Panc1 (cell line): ENCODE results near the gene UCHL5. TPM values are rescaled to one million over a fixed set of nuclear protein-coding genes. Genes with fewer than 3 reads are reported as not detected.

Source experiments
- ATAC-seq: fragments of 200-7000 bp; cut with Tn5 transposase; 2 replicates; pipeline ENCODE4 v1.9.1; 2020; ENCODE audit warnings: mild to moderate bottlenecking, moderate library complexity
- BruUV-seq: library from RNA; stranded (reverse); fragments of 400-500 nt; replicated peaks from 2 replicates; lab custom pipeline; 2021; lab: Mats Ljungman, UMichigan
- CTCF ChIA-PET: fragments of 300-600 bp; sonication (Branson Sonifier 250); formaldehyde crosslinking; loops from one replicate; lab custom pipeline; 2022; ENCODE audit warnings: antibody characterized with exemption; lab: Charles Lee
- POLR2A ChIA-PET: fragments of 300-600 bp; sonication (Branson Sonifier 250); formaldehyde crosslinking; loops from one replicate; lab custom pipeline; 2022; ENCODE audit warnings: antibody characterized with exemption; lab: Charles Lee
- DNase-seq: peaks from one replicate; pipeline ENCODE4 v3.0.0-alpha.2; 2010; ENCODE audit warnings: low read depth, low spot score
- H3K27ac ChIP-seq: 2 replicates; pipeline ENCODE4 v1.5.1; 2011; ENCODE audit warnings: mild to moderate bottlenecking, low read length, inconsistent platforms
- H3K27me3 ChIP-seq: fragments of 200-500 bp; sonication (Bioruptor generic); 2 replicates; pipeline ENCODE4 v1.6.0; 2014; ENCODE audit warnings: low read length, inconsistent platforms; ENCODE audit not compliant: control insufficient read depth, insufficient read depth
- H3K36me3 ChIP-seq: fragments of 200-500 bp; sonication (Bioruptor generic); 2 replicates; pipeline ENCODE4 v1.5.1; 2014; ENCODE audit warnings: inconsistent platforms, mild to moderate bottlenecking, low read length, moderate library complexity; ENCODE audit not compliant: control insufficient read depth, insufficient read depth
- H3K4me1 ChIP-seq: 2 replicates; pipeline ENCODE4 v1.5.1; 2011; ENCODE audit warnings: inconsistent platforms, mild to moderate bottlenecking, low read length, moderate library complexity; ENCODE audit not compliant: control insufficient read depth, insufficient read depth
- H3K4me3 ChIP-seq, 2 experiments: 2 replicates each; pipeline ENCODE4 v1.5.1; 2011 to 2012; ENCODE audit warnings: low read depth in 2 of 2, low read length in 2 of 2, mild to moderate bottlenecking in 2 of 2, inconsistent platforms in 1 of 2, moderate library complexity in 1 of 2
- H3K9me3 ChIP-seq: fragments of 200-500 bp; sonication (Bioruptor generic); 2 replicates; pipeline ENCODE4 v1.5.1; 2014; ENCODE audit warnings: low read depth, mild to moderate bottlenecking, inconsistent platforms, low read length, moderate library complexity; ENCODE audit not compliant: control insufficient read depth, insufficient read depth
- POLR2AphosphoS5 ChIP-seq: IDR thresholded peaks from 2 replicates; pipeline ENCODE4 v1.6.1; 2012; ENCODE audit warnings: mild to moderate bottlenecking, low read depth, low read length, moderate library complexity
- SIN3A ChIP-seq: IDR thresholded peaks from 2 replicates; pipeline ENCODE4 v1.6.1; 2012; ENCODE audit warnings: low read depth, mild to moderate bottlenecking, low read length, moderate library complexity, borderline replicate concordance; ENCODE audit not compliant: insufficient read depth
- TCF7L2 ChIP-seq: IDR thresholded peaks from 2 replicates; pipeline ENCODE4 v1.6.1; 2011; ENCODE audit warnings: mild to moderate bottlenecking, low read depth, low read length, inconsistent platforms
- in situ Hi-C: cut with HindIII; loops from 2 replicates; pipeline ENCODE4 v1.10.0; 2016; ENCODE audit warnings: low sequenced_read_pairs, low pct_unique_long_range_greater_than_20kb
- intact Hi-C: fragments of 100-400 bp; cut with micrococcal nuclease; formaldehyde crosslinking; loops from one replicate; pipeline ENCODE4 v1.10.0; 2022; ENCODE audit not compliant: unreplicated experiment
- total RNA-seq: library from RNA; stranded (reverse); gene quantifications from one replicate; pipeline ENCODE4 v1.2.1, GENCODE V29; 2021; ENCODE audit not compliant: unreplicated experiment
- TF ChIP-seq, protein P1 (sequence below): fragments of 450-650 bp; IDR thresholded peaks from 2 replicates; pipeline ENCODE4 v1.5.1; 2017; ENCODE audit warnings: mild to moderate bottlenecking
- TF ChIP-seq, protein P2 (sequence below), 2 experiments: IDR thresholded peaks; 2 replicates each; pipeline ENCODE4 v1.6.1; 2011 to 2012; ENCODE audit warnings: low read depth in 2 of 2, control low read depth in 1 of 2, low read length in 1 of 2, mild to moderate bottlenecking in 1 of 2, moderate library complexity in 1 of 2; ENCODE audit not compliant: insufficient read depth in 1 of 2

UCHL5 gene
- total RNA-seq, 1 experiment from 2014 or later = 42.6 TPM

DNA sequence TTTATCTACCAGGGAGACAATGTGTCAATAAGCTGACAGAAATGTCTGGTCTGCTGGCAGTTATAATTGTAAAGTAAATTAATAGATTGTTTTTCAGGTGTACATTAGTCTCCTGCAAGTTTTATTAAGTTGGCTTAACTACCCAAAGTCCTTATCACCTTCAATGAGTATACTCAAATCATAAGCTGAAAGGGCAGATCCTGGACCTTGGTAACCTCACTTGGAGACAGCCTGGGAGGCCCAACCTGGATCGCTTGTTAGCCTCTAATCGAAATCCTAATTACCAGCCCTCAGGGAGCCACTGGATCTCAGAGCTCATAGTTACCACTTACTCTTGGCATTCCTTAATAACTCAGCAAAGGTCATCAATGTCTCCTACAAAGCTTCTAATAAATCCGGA, 49.7 kb downstream of the UCHL5 start:
- in situ Hi-C loops = no loop called here

DNA sequence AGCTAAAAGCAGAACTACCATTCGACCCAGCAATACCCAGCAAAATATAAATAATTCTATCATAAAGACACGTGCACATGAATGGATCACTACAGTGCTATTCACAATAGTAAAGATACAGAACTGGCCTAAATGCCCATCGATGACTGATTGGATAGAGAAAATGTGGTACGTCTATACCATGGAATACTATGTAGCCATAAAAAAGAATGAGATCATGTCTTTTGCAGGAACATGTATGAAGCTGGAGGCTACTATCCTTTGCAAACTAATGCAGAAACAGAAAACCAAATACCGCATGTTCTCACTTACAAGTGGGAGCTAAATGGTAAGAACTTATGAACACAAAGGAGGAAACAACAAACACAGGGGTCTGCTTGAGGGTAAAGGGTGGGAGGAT, 53.4 kb downstream of the UCHL5 start:
- H3K4me3 ChIP-seq = no peak overlapping the region
- BruUV-seq = no TSS peak
- ChIA-PET CTCF (no interaction called here), POLR2A (no interaction called here)
- DNase-seq (no peak), ATAC-seq (no peak)
- no peak overlapping the region for H3K27ac ChIP-seq
- in situ Hi-C loops = no loop called here
- H3K36me3 ChIP-seq = no peaks in the 10 kb centered on the region
- no peak for TF ChIP-seq SIN3A
- no peak for TF ChIP-seq POLR2AphosphoS5
- TF ChIP-seq, protein P1, sequence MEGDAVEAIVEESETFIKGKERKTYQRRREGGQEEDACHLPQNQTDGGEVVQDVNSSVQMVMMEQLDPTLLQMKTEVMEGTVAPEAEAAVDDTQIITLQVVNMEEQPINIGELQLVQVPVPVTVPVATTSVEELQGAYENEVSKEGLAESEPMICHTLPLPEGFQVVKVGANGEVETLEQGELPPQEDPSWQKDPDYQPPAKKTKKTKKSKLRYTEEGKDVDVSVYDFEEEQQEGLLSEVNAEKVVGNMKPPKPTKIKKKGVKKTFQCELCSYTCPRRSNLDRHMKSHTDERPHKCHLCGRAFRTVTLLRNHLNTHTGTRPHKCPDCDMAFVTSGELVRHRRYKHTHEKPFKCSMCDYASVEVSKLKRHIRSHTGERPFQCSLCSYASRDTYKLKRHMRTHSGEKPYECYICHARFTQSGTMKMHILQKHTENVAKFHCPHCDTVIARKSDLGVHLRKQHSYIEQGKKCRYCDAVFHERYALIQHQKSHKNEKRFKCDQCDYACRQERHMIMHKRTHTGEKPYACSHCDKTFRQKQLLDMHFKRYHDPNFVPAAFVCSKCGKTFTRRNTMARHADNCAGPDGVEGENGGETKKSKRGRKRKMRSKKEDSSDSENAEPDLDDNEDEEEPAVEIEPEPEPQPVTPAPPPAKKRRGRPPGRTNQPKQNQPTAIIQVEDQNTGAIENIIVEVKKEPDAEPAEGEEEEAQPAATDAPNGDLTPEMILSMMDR = no peak
- no peak for TF ChIP-seq TCF7L2
- TF ChIP-seq, protein P2, sequence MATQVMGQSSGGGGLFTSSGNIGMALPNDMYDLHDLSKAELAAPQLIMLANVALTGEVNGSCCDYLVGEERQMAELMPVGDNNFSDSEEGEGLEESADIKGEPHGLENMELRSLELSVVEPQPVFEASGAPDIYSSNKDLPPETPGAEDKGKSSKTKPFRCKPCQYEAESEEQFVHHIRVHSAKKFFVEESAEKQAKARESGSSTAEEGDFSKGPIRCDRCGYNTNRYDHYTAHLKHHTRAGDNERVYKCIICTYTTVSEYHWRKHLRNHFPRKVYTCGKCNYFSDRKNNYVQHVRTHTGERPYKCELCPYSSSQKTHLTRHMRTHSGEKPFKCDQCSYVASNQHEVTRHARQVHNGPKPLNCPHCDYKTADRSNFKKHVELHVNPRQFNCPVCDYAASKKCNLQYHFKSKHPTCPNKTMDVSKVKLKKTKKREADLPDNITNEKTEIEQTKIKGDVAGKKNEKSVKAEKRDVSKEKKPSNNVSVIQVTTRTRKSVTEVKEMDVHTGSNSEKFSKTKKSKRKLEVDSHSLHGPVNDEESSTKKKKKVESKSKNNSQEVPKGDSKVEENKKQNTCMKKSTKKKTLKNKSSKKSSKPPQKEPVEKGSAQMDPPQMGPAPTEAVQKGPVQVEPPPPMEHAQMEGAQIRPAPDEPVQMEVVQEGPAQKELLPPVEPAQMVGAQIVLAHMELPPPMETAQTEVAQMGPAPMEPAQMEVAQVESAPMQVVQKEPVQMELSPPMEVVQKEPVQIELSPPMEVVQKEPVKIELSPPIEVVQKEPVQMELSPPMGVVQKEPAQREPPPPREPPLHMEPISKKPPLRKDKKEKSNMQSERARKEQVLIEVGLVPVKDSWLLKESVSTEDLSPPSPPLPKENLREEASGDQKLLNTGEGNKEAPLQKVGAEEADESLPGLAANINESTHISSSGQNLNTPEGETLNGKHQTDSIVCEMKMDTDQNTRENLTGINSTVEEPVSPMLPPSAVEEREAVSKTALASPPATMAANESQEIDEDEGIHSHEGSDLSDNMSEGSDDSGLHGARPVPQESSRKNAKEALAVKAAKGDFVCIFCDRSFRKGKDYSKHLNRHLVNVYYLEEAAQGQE (IDR thresholded peaks at IDR 0.05; ENCODE audit: insufficient read depth in 1 of 2, low read depth in 2 of 2, low read length in 1 of 2) = no peak
- no peaks in the 10 kb centered on the region for H3K4me1 ChIP-seq
- intact Hi-C loops = no loop called here
- H3K9me3 ChIP-seq = no peaks in the 10 kb centered on the region
- H3K27me3 ChIP-seq = no peaks in the 10 kb centered on the region

More for the DNA sequence above, 49.7 kb downstream of the UCHL5 start:
- TF ChIP-seq, protein P2 (IDR thresholded peaks at IDR 0.05; ENCODE audit: insufficient read depth in 1 of 2, low read depth in 2 of 2, low read length in 1 of 2) = no peak
- TF ChIP-seq, protein P1 = no peak
- TF ChIP-seq POLR2AphosphoS5 = no peak
- TF ChIP-seq TCF7L2 = no peak
- TF ChIP-seq SIN3A = no peak
- H3K4me3 ChIP-seq = no peak overlapping the region
- intact Hi-C loops = no loop called here
- DNase-seq (no peak), ATAC-seq (no peak)
- ChIA-PET POLR2A (no interaction called here), CTCF (no interaction called here)
- H3K4me1 ChIP-seq = no peaks in the 10 kb centered on the region
- H3K36me3 ChIP-seq = no peaks in the 10 kb centered on the region; the same call in 1 of the 2 replicates
- BruUV-seq = no TSS peak
- no peaks in the 10 kb centered on the region for H3K27me3 ChIP-seq
- H3K9me3 ChIP-seq = no peaks in the 10 kb centered on the region
- H3K27ac ChIP-seq = no peak overlapping the region
